Ishikawa (cell line): ENCODE data around the gene CD3G.

ENCODE experiments used
- CEBPB ChIP-seq: IDR thresholded peaks from 2 replicates; pipeline ENCODE4 v1.6.1; 2012
- CREB1 ChIP-seq: IDR thresholded peaks from 2 replicates; pipeline ENCODE4 v1.6.1; 2012; ENCODE audit warnings: low read depth
- EGR1 ChIP-seq: IDR thresholded peaks from 2 replicates; pipeline ENCODE4 v1.6.1; 2012
- EP300 ChIP-seq: IDR thresholded peaks from 2 replicates; pipeline ENCODE4 v1.6.1; 2012; ENCODE audit warnings: borderline replicate concordance
- FOXM1 ChIP-seq: IDR thresholded peaks from 2 replicates; pipeline ENCODE4 v1.6.1; 2012; ENCODE audit warnings: low read depth, borderline replicate concordance
- NFIC ChIP-seq: IDR thresholded peaks from 2 replicates; pipeline ENCODE4 v1.6.1; 2012
- RAD21 ChIP-seq: IDR thresholded peaks from 2 replicates; pipeline ENCODE4 v1.6.1; 2012; ENCODE audit warnings: low read depth
- REST ChIP-seq: IDR thresholded peaks from 2 replicates; pipeline ENCODE4 v1.6.1; 2012; ENCODE audit warnings: low read depth, mild to moderate bottlenecking
- TAF1 ChIP-seq: IDR thresholded peaks from 2 replicates; pipeline ENCODE4 v1.6.1; 2012; ENCODE audit warnings: low read depth, mild to moderate bottlenecking
- TCF12 ChIP-seq: IDR thresholded peaks from 2 replicates; pipeline ENCODE4 v1.6.1; 2012; ENCODE audit warnings: low read depth
- TEAD4 ChIP-seq: IDR thresholded peaks from 2 replicates; pipeline ENCODE4 v1.6.1; 2012
- USF1 ChIP-seq: IDR thresholded peaks from 2 replicates; pipeline ENCODE4 v1.6.1; 2012
- YY1 ChIP-seq: IDR thresholded peaks from 2 replicates; pipeline ENCODE4 v1.6.1; 2012; ENCODE audit warnings: low read depth
- ZBTB7A ChIP-seq: IDR thresholded peaks from 2 replicates; pipeline ENCODE4 v1.6.1; 2012; ENCODE audit warnings: low read depth

GRCh38 chr11:118322721-118323120, 21.4 kb upstream of the CD3G start:
- TF ChIP-seq FOXM1 (no peak), NFIC (no peak), TEAD4 (no peak), CREB1 (no peak), YY1 (no peak), ZBTB7A (no peak), USF1 (no peak), REST (no peak), CEBPB (no peak), RAD21 (no peak), TCF12 (no peak), TAF1 (no peak), EP300 (no peak), EGR1 (no peak)
